Daoy (cell line): ENCODE results near the gene CMIP. TPM values are rescaled to one million over a fixed set of nuclear protein-coding genes. Genes with fewer than 3 reads are reported as not detected.

Experiments
- DNase-seq: peaks from one replicate; pipeline ENCODE4 v3.0.0-alpha.2; 2015; ENCODE audit warnings: low read depth
- total RNA-seq: library from RNA; depleted of rRNA; stranded (reverse); fragments of >200 nt; shearing (Covaris generic); gene quantifications from 2 replicates; pipeline ENCODE4 v1.2.3, GENCODE V29; 2014

The CMIP gene
- total RNA-seq, 1 experiment from 2014 or later: 5.6 TPM

GRCh38 chr16:81696961-81697615, 252.5 kb downstream of the CMIP start:
- peak; percentile 39 for DNase-seq

- DNase-seq: no peak
These were observed 253.2 kb downstream of the CMIP start for GRCh38 chr16:81697616-81698309.

- DNase-seq: no peak
These were observed 253.7 kb downstream of the CMIP start for GRCh38 chr16:81698310-81698641.

- DNase-seq: no peak
These were observed 255.0 kb downstream of the CMIP start for GRCh38 chr16:81699596-81699995.

- DNase-seq: no peak
These were observed 255.6 kb downstream of the CMIP start for GRCh38 chr16:81700071-81700779.

- DNase-seq: no peak
These were observed 256.2 kb downstream of the CMIP start for GRCh38 chr16:81700780-81701165.

GRCh38 chr16:81701296-81701970, 256.8 kb downstream of the CMIP start:
- DNase-seq: no peak

- DNase-seq: no peak
These were observed 257.9 kb downstream of the CMIP start for GRCh38 chr16:81702506-81702905.

- DNase-seq: peak; percentile 83
These were observed 258.9 kb downstream of the CMIP start for GRCh38 chr16:81703177-81704155.

- no peak for DNase-seq
These were observed 260.7 kb downstream of the CMIP start for GRCh38 chr16:81705261-81705660.

GRCh38 chr16:81706327-81707295, 262.0 kb downstream of the CMIP start:
- no peak for DNase-seq

- no peak for DNase-seq
These were observed 263.0 kb downstream of the CMIP start for GRCh38 chr16:81707411-81708265.

- DNase-seq: no peak
These were observed 263.8 kb downstream of the CMIP start for GRCh38 chr16:81708266-81709015.

- DNase-seq: no peak
These were observed 264.6 kb downstream of the CMIP start for GRCh38 chr16:81709016-81709900.

- no peak for DNase-seq
These were observed 265.4 kb downstream of the CMIP start for GRCh38 chr16:81710044-81710443.

GRCh38 chr16:81710596-81710995, 266.0 kb downstream of the CMIP start:
- no peak for DNase-seq

GRCh38 chr16:81711657-81712319, 267.2 kb downstream of the CMIP start:
- peak; percentile 93 for DNase-seq
